HCT116 (cell line): Measurements from ENCODE around the gene ACTRT2. TPM values are rescaled to one million over a fixed set of nuclear protein-coding genes. Genes with fewer than 3 reads are reported as not detected.

ENCODE experiments used
- ATAC-seq: fragments of 200-7000 bp; cut with Tn5 transposase; 2 replicates; pipeline ENCODE4 v1.9.1; 2020; ENCODE audit warnings: mild to moderate bottlenecking, moderate library complexity
- BruUV-seq: library from RNA; stranded (reverse); fragments of 400-500 nt; replicated peaks from 2 replicates; lab custom pipeline; 2021; lab: Mats Ljungman, UMichigan
- CTCF ChIA-PET: fragments of 300-600 bp; sonication (Branson Sonifier 250); formaldehyde crosslinking; loops from one replicate; lab custom pipeline; 2021; ENCODE audit warnings: antibody characterized with exemption; lab: Charles Lee
- POLR2A ChIA-PET: fragments of 300-600, 350-600 bp; sonication (Branson Sonifier 250); formaldehyde crosslinking; loops from one replicate; lab custom pipeline; 2021; ENCODE audit warnings: antibody characterized with exemption; lab: Charles Lee
- RAD21 ChIA-PET, 2 experiments: fragments of 300-600 bp; sonication (Branson Sonifier 250); formaldehyde crosslinking; loops; one replicate each; lab custom pipeline; 2023; ENCODE audit warnings: low total read pairs in 2 of 2; ENCODE audit not compliant: uncharacterized antibody in 2 of 2, unreplicated experiment in 2 of 2, low non-redundant PET in 1 of 2; lab: Charles Lee
- DNase-seq: peaks from one replicate; pipeline ENCODE4 v3.0.0-alpha.2; 2010; ENCODE audit warnings: low read depth, low spot score
- H2AFZ ChIP-seq: fragments of 200-600 bp; shearing (Covaris generic), sonication (generic); 2 replicates; pipeline ENCODE4 v1.6.1; 2017; ENCODE audit warnings: low read depth, mixed run types, mixed read lengths, antibody characterized with exemption, low read length; ENCODE audit not compliant: poor library complexity, severe bottlenecking
- H3K27ac ChIP-seq: 2 replicates; pipeline ENCODE4 v1.5.1; 2012; ENCODE audit warnings: low read depth, low read length
- H3K27me3 ChIP-seq: fragments of 200-600 bp; sonication (generic); 2 replicates; pipeline ENCODE4 v1.6.1; 2016; ENCODE audit warnings: mixed run types, low read length, mixed read lengths; ENCODE audit not compliant: insufficient read depth
- H3K36me3 ChIP-seq, 2 experiments: fragments of 200-500 bp in 1 of 2; fragments of 200-600 bp in 1 of 2; sonication (Bioruptor generic) in 1 of 2; sonication (generic) in 1 of 2; 2 replicates each; pipeline versions ENCODE4 v1.5.1 to v1.6.1; 2014 to 2016; ENCODE audit warnings: low read length in 2 of 2, inconsistent platforms in 1 of 2, mixed read lengths in 1 of 2, mixed run types in 1 of 2; ENCODE audit not compliant: insufficient read depth in 2 of 2, control insufficient read depth in 1 of 2
- H3K4me1 ChIP-seq, 2 experiments: fragments of 200-600 bp in 1 of 2; sonication (generic) in 1 of 2; 2 replicates each; pipeline versions ENCODE4 v1.5.1 to v1.6.1; 2012 to 2017; ENCODE audit warnings: low read length in 2 of 2, inconsistent platforms in 1 of 2, mild to moderate bottlenecking in 1 of 2, mixed read lengths in 1 of 2, mixed run types in 1 of 2, moderate library complexity in 1 of 2; ENCODE audit not compliant: insufficient read depth in 2 of 2, control insufficient read depth in 1 of 2
- H3K4me2 ChIP-seq: fragments of 200-600 bp; sonication (generic); 2 replicates; pipeline ENCODE4 v1.6.1; 2017; ENCODE audit warnings: mixed run types, low read length, mixed read lengths
- H3K4me3 ChIP-seq, 2 experiments: fragments of 200-600 bp in 1 of 2; sonication (generic) in 1 of 2; replicated peaks in 1 of 2; 2 replicates each; pipeline ENCODE4 v1.5.1; 2011 to 2016; ENCODE audit warnings: low read length in 2 of 2, control low read depth in 1 of 2, low read depth in 1 of 2, mild to moderate bottlenecking in 1 of 2, mixed read lengths in 1 of 2, mixed run types in 1 of 2
- H3K79me2 ChIP-seq: fragments of 200-600 bp; sonication (generic); 2 replicates; pipeline ENCODE4 v1.6.1; 2017; ENCODE audit warnings: mild to moderate bottlenecking, mixed run types, low read length, moderate library complexity, mixed read lengths; ENCODE audit not compliant: insufficient read depth
- H3K9ac ChIP-seq: fragments of 200-600 bp; sonication (generic); 2 replicates; pipeline ENCODE4 v1.6.1; 2016; ENCODE audit warnings: low read length, mixed read lengths
- H3K9me2 ChIP-seq: fragments of 200-600 bp; sonication (generic), shearing (Covaris generic); 2 replicates; pipeline ENCODE4 v1.6.1; 2017; ENCODE audit warnings: mixed run types, mild to moderate bottlenecking, moderate library complexity; ENCODE audit not compliant: insufficient read depth
- H3K9me3 ChIP-seq, 2 experiments: fragments of 200-500 bp in 1 of 2; fragments of 200-600 bp in 1 of 2; sonication (Bioruptor generic) in 1 of 2; sonication (generic) in 1 of 2; 2 replicates each; pipeline ENCODE4 v1.6.1; 2014 to 2017; ENCODE audit warnings: low read length in 2 of 2, mixed read lengths in 2 of 2, inconsistent platforms in 1 of 2, low read depth in 1 of 2, mild to moderate bottlenecking in 1 of 2, mixed run types in 1 of 2, moderate library complexity in 1 of 2; ENCODE audit not compliant: control insufficient read depth in 1 of 2, insufficient read depth in 1 of 2
- H4K20me1 ChIP-seq: fragments of 200-600 bp; sonication (generic), shearing (Covaris generic); 2 replicates; pipeline ENCODE4 v1.6.1; 2017; ENCODE audit warnings: mixed run types, mild to moderate bottlenecking, moderate library complexity; ENCODE audit not compliant: insufficient read depth
- CEBPB ChIP-seq: IDR thresholded peaks from 2 replicates; pipeline ENCODE4 v1.6.1; 2012; ENCODE audit warnings: low read depth
- EGR1 ChIP-seq: IDR thresholded peaks from 2 replicates; pipeline ENCODE4 v1.6.1; 2012; ENCODE audit warnings: low read depth
- ELF1 ChIP-seq: IDR thresholded peaks from 2 replicates; pipeline ENCODE4 v1.6.1; 2012; ENCODE audit warnings: low read depth, borderline replicate concordance
- EZH2 ChIP-seq: fragments of 200-600 bp; sonication (generic); IDR thresholded peaks from 2 replicates; pipeline ENCODE4 v1.6.1; 2017; ENCODE audit warnings: antibody characterized with exemption, mixed run types
- EZH2phosphoT487 ChIP-seq: fragments of 200-600 bp; IDR thresholded peaks from 2 replicates; pipeline ENCODE4 v1.6.1; 2018; ENCODE audit warnings: antibody characterized with exemption, borderline replicate concordance
- JUND ChIP-seq: IDR thresholded peaks from 2 replicates; pipeline ENCODE4 v1.6.1; 2012
- POLR2A ChIP-seq: IDR thresholded peaks from 2 replicates; pipeline ENCODE4 v1.7.0; 2011; ENCODE audit warnings: borderline replicate concordance; ENCODE audit not compliant: insufficient read depth, insufficient read length; ENCODE audit errors: extremely low read depth
- POLR2AphosphoS5 ChIP-seq: IDR thresholded peaks from 2 replicates; pipeline ENCODE4 v1.6.1; 2011; ENCODE audit warnings: mild to moderate bottlenecking, low read depth, low read length, moderate library complexity
- REST ChIP-seq: IDR thresholded peaks from 2 replicates; pipeline ENCODE4 v1.6.1; 2012; ENCODE audit warnings: low read depth
- SP1 ChIP-seq: IDR thresholded peaks from 2 replicates; pipeline ENCODE4 v1.6.1; 2012; ENCODE audit warnings: low read depth
- SRF ChIP-seq: IDR thresholded peaks from 2 replicates; pipeline ENCODE4 v1.6.1; 2012; ENCODE audit warnings: low read depth
- TCF7L2 ChIP-seq: IDR thresholded peaks from 2 replicates; pipeline ENCODE4 v1.7.0; 2011; ENCODE audit warnings: borderline replicate concordance, inconsistent platforms; ENCODE audit not compliant: insufficient read depth, insufficient read length; ENCODE audit errors: extremely low read depth
- YY1 ChIP-seq: IDR thresholded peaks from 2 replicates; pipeline ENCODE4 v1.6.1; 2011; ENCODE audit warnings: low read length, low read depth, moderate library complexity, mild to moderate bottlenecking; ENCODE audit not compliant: insufficient replicate concordance; ENCODE audit errors: extremely low read depth
- ZFX ChIP-seq: fragments of 450-650 bp; IDR thresholded peaks from 2 replicates; pipeline ENCODE4 v1.6.1; 2017
- ZNF274 ChIP-seq: fragments of 200-500 bp; sonication (Bioruptor generic); IDR thresholded peaks from 2 replicates; pipeline ENCODE4 v1.6.1; 2014; ENCODE audit warnings: mild to moderate bottlenecking, low read depth, low read length, inconsistent platforms
- intact Hi-C: fragments of 100-400 bp; cut with micrococcal nuclease; formaldehyde crosslinking; loops from 2 replicates; pipeline ENCODE4 v1.10.0; 2022
- total RNA-seq: library from RNA; stranded (reverse); gene quantifications from one replicate; pipeline ENCODE4 v1.2.1, GENCODE V29; 2021; ENCODE audit not compliant: unreplicated experiment
- TF ChIP-seq, protein P1 (sequence below), 3 experiments: fragments of 200-600 bp in 1 of 3; sonication (generic) in 1 of 3; IDR thresholded peaks in 2 of 3; conservative IDR thresholded peaks in 1 of 3; 2 replicates each; pipeline ENCODE4 v1.5.1; 2012 to 2017; ENCODE audit warnings: low read depth in 2 of 3, low read length in 2 of 3, antibody characterized with exemption in 1 of 3, borderline replicate concordance in 1 of 3, control low read depth in 1 of 3, mild to moderate bottlenecking in 1 of 3, mixed read lengths in 1 of 3, mixed run types in 1 of 3, moderate library complexity in 1 of 3; ENCODE audit not compliant: insufficient read depth in 1 of 3
- TF ChIP-seq, protein P2 (sequence below): IDR thresholded peaks from 2 replicates; pipeline ENCODE4 v1.6.1; 2011; ENCODE audit warnings: mild to moderate bottlenecking, low read length, moderate library complexity; ENCODE audit not compliant: insufficient replicate concordance; ENCODE audit errors: extremely low read depth
- TF ChIP-seq, protein P3 (sequence below): IDR thresholded peaks from 2 replicates; pipeline ENCODE4 v1.6.1; 2012
- TF ChIP-seq, protein P4 (sequence below): IDR thresholded peaks from 2 replicates; pipeline ENCODE4 v1.6.1; 2012

ACTRT2 gene
- total RNA-seq, 1 experiment from 2014 or later, result not detected

- no peak for DNase-seq
- CTCF ChIA-PET, result no interaction called here
- POLR2A ChIA-PET, result no interaction called here
- no peaks in the 10 kb centered on the region for H3K4me1 ChIP-seq
- H3K9ac ChIP-seq, result no peak overlapping the region
- H3K9me3 ChIP-seq, result no peaks in the 10 kb centered on the region
- no peaks in the 10 kb centered on the region for H3K36me3 ChIP-seq
- H3K4me3 ChIP-seq, result no peak overlapping the region
- TF ChIP-seq, protein P1, sequence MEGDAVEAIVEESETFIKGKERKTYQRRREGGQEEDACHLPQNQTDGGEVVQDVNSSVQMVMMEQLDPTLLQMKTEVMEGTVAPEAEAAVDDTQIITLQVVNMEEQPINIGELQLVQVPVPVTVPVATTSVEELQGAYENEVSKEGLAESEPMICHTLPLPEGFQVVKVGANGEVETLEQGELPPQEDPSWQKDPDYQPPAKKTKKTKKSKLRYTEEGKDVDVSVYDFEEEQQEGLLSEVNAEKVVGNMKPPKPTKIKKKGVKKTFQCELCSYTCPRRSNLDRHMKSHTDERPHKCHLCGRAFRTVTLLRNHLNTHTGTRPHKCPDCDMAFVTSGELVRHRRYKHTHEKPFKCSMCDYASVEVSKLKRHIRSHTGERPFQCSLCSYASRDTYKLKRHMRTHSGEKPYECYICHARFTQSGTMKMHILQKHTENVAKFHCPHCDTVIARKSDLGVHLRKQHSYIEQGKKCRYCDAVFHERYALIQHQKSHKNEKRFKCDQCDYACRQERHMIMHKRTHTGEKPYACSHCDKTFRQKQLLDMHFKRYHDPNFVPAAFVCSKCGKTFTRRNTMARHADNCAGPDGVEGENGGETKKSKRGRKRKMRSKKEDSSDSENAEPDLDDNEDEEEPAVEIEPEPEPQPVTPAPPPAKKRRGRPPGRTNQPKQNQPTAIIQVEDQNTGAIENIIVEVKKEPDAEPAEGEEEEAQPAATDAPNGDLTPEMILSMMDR (IDR thresholded peaks at IDR 0.05 in 2 of 3, conservative IDR thresholded peaks at IDR 0.05 in 1 of 3; ENCODE audit: borderline replicate concordance in 1 of 3, insufficient read depth in 1 of 3, low read depth in 2 of 3, low read length in 2 of 3), result no peak
- TF ChIP-seq CEBPB (no peak), JUND (no peak), SP1 (no peak), POLR2A (no peak), EZH2 (no peak), EZH2phosphoT487 (no peak), ELF1 (no peak), REST (no peak), SRF (no peak), POLR2AphosphoS5 (no peak), ZNF274 (no peak), YY1 (no peak), ZFX (no peak), TCF7L2 (no peak), EGR1 (no peak)
- TF ChIP-seq, protein P2, sequence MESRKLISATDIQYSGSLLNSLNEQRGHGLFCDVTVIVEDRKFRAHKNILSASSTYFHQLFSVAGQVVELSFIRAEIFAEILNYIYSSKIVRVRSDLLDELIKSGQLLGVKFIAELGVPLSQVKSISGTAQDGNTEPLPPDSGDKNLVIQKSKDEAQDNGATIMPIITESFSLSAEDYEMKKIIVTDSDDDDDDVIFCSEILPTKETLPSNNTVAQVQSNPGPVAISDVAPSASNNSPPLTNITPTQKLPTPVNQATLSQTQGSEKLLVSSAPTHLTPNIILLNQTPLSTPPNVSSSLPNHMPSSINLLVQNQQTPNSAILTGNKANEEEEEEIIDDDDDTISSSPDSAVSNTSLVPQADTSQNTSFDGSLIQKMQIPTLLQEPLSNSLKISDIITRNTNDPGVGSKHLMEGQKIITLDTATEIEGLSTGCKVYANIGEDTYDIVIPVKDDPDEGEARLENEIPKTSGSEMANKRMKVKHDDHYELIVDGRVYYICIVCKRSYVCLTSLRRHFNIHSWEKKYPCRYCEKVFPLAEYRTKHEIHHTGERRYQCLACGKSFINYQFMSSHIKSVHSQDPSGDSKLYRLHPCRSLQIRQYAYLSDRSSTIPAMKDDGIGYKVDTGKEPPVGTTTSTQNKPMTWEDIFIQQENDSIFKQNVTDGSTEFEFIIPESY, result no peak
- TF ChIP-seq, protein P3, sequence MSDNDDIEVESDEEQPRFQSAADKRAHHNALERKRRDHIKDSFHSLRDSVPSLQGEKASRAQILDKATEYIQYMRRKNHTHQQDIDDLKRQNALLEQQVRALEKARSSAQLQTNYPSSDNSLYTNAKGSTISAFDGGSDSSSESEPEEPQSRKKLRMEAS, result no peak
- TF ChIP-seq, protein P4, sequence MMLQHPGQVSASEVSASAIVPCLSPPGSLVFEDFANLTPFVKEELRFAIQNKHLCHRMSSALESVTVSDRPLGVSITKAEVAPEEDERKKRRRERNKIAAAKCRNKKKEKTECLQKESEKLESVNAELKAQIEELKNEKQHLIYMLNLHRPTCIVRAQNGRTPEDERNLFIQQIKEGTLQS, result no peak
- ATAC-seq, result no peak
- H3K9me2 ChIP-seq, result no peaks in the 10 kb centered on the region
- RAD21 ChIA-PET, result no interaction called here
- no peak overlapping the region for H2AFZ ChIP-seq
- H3K27me3 ChIP-seq, result no peaks in the 10 kb centered on the region
- intact Hi-C loops, result no loop called here
- H3K27ac ChIP-seq, result no peak overlapping the region
- no TSS peak for BruUV-seq
- H3K79me2 ChIP-seq, result no peaks in the 10 kb centered on the region
- H3K4me2 ChIP-seq, result no peak overlapping the region
- no peaks in the 10 kb centered on the region for H4K20me1 ChIP-seq
Measured at GRCh38 chr1:2980849-2981248, 40.4 kb upstream of the ACTRT2 start.
